SK-N-SH (cell line): Measurements from ENCODE around the gene CMYA5. TPM values are rescaled to one million over a fixed set of nuclear protein-coding genes. Genes with fewer than 3 reads are reported as not detected.

Experiments
- CTCF ChIA-PET: fragments of 300-600, 350-600 bp; formaldehyde crosslinking; extraction: SDS; loops from one replicate; lab custom pipeline; 2021; lab: Yijun Ruan, JAX
- POLR2A ChIA-PET: fragments of 350-600 bp; sonication (Branson Sonifier 250); formaldehyde crosslinking; extraction: SDS; loops from one replicate; lab custom pipeline; 2020; ENCODE audit warnings: antibody characterized with exemption, inconsistent platforms; lab: Yijun Ruan, JAX
- DNase-seq: peaks from one replicate; pipeline ENCODE4 v3.0.0; 2012
- H2AFZ ChIP-seq: fragments of 200-600 bp; sonication (generic); 2 replicates; pipeline ENCODE4 v1.8.1; 2016; ENCODE audit warnings: antibody characterized with exemption, mild to moderate bottlenecking, low read depth
- H3F3A ChIP-seq: fragments of 200-600 bp; sonication (generic); replicated peaks from 2 replicates; pipeline ENCODE3; 2016; ENCODE audit warnings: antibody characterized with exemption, mild to moderate bottlenecking; ENCODE audit not compliant: insufficient read depth
- H3K27ac ChIP-seq, 2 experiments: fragments of 200-500 bp in 1 of 2; fragments of 200-600 bp in 1 of 2; sonication (Bioruptor generic) in 1 of 2; sonication (generic), shearing (Covaris generic) in 1 of 2; 2 replicates each; pipeline versions ENCODE4 v1.5.1 to v1.6.1; 2014 to 2016; ENCODE audit warnings: low read depth in 2 of 2, inconsistent platforms in 1 of 2, low read length in 1 of 2, mild to moderate bottlenecking in 1 of 2, mixed read lengths in 1 of 2
- H3K27me3 ChIP-seq: fragments of 200-600 bp; sonication (generic), shearing (Covaris generic); 2 replicates; pipeline ENCODE4 v1.6.1; 2016; ENCODE audit warnings: mixed run types; ENCODE audit not compliant: insufficient read depth
- H3K36me3 ChIP-seq, 2 experiments: fragments of 200-500 bp in 1 of 2; fragments of 200-600 bp in 1 of 2; sonication (Bioruptor generic) in 1 of 2; sonication (generic) in 1 of 2; replicated peaks in 1 of 2; 2 replicates each; pipeline versions ENCODE3 to v1.5.1; 2014 to 2016; ENCODE audit warnings: low read length in 1 of 2, mild to moderate bottlenecking in 1 of 2; ENCODE audit not compliant: insufficient read depth in 2 of 2, control insufficient read depth in 1 of 2
- H3K4me1 ChIP-seq, 2 experiments: fragments of 200-500 bp in 1 of 2; fragments of 200-600 bp in 1 of 2; sonication (Bioruptor generic) in 1 of 2; sonication (generic), shearing (Covaris generic) in 1 of 2; 2 replicates each; pipeline versions ENCODE4 v1.5.1 to v1.6.1; 2014 to 2016; ENCODE audit warnings: low read depth in 1 of 2, low read length in 1 of 2, mixed run types in 1 of 2; ENCODE audit not compliant: insufficient read depth in 2 of 2, control insufficient read depth in 1 of 2
- H3K4me2 ChIP-seq: fragments of 200-600 bp; sonication (generic), shearing (Covaris generic); 2 replicates; pipeline ENCODE4 v1.6.1; 2017; ENCODE audit warnings: mixed run types
- H3K4me3 ChIP-seq, 2 experiments: fragments of 200-500 bp in 1 of 2; fragments of 200-600 bp in 1 of 2; sonication (Bioruptor generic) in 1 of 2; sonication (generic), shearing (Covaris generic) in 1 of 2; 2 replicates each; pipeline versions ENCODE4 v1.5.1 to v1.8.1; 2014 to 2016; ENCODE audit warnings: low read depth in 2 of 2, inconsistent platforms in 1 of 2, low read length in 1 of 2, mild to moderate bottlenecking in 1 of 2, mixed read lengths in 1 of 2, moderate library complexity in 1 of 2
- H3K79me2 ChIP-seq: fragments of 200-600 bp; sonication (generic); 2 replicates; pipeline ENCODE4 v1.8.1; 2017; ENCODE audit warnings: mild to moderate bottlenecking; ENCODE audit not compliant: insufficient read depth
- H3K9ac ChIP-seq: fragments of 200-600 bp; sonication (generic); 2 replicates; pipeline ENCODE4 v1.6.1; 2017; ENCODE audit warnings: mixed run types
- H3K9me2 ChIP-seq: fragments of 200-600 bp; sonication (generic); 2 replicates; pipeline ENCODE4 v1.6.1; 2017; ENCODE audit warnings: mixed run types
- H3K9me3 ChIP-seq: fragments of 200-600 bp; sonication (generic); 2 replicates; pipeline ENCODE4 v1.6.1; 2017; ENCODE audit warnings: mixed run types, mild to moderate bottlenecking, moderate library complexity
- H4K20me1 ChIP-seq: fragments of 200-600 bp; sonication (generic); 2 replicates; pipeline ENCODE4 v1.6.1; 2017; ENCODE audit warnings: mild to moderate bottlenecking, mixed run types; ENCODE audit not compliant: insufficient read depth
- EZH2phosphoT487 ChIP-seq: fragments of 200-600 bp; sonication (generic); IDR thresholded peaks from 2 replicates; pipeline ENCODE4 v1.6.1; 2017; ENCODE audit warnings: low read depth, mixed run types, mild to moderate bottlenecking, antibody characterized with exemption, moderate library complexity, borderline replicate concordance
- JUND ChIP-seq: IDR thresholded peaks from 2 replicates; pipeline ENCODE4 v1.4.0; 2012
- MEF2A ChIP-seq: IDR thresholded peaks from 2 replicates; pipeline ENCODE4 v1.4.0; 2012; ENCODE audit warnings: low read depth, borderline replicate concordance
- MXI1 ChIP-seq: IDR thresholded peaks from 2 replicates; pipeline ENCODE4 v1.6.1; 2012; ENCODE audit warnings: mild to moderate bottlenecking, low read depth, low read length, improper control_type of control experiment
- SIN3A ChIP-seq: IDR thresholded peaks from 2 replicates; pipeline ENCODE4 v1.6.1; 2012; ENCODE audit warnings: low read depth, mild to moderate bottlenecking, low read length, moderate library complexity, borderline replicate concordance
- TEAD4 ChIP-seq: IDR thresholded peaks from 2 replicates; pipeline ENCODE4 v1.4.0; 2012; ENCODE audit warnings: mild to moderate bottlenecking, borderline replicate concordance; ENCODE audit not compliant: insufficient read depth
- YY1 ChIP-seq: IDR thresholded peaks from 2 replicates; pipeline ENCODE4 v1.4.0; 2012; ENCODE audit warnings: low read depth, mild to moderate bottlenecking
- WGBS: methylation state at CpG from one replicate; pipeline ENCODE4 v1.1.6; 2017; ENCODE audit warnings: low lambda C conversion rate; 5-methylcytosine and 5-hydroxymethylcytosine counted together
- polyA plus RNA-seq, 3 experiments: library from polyadenylated mRNA; depleted of rRNA; stranded (reverse); fragments of >200 nt; gene quantifications; 2 replicates each; pipeline ENCODE4 v1.2.3, GENCODE V29; 2012
- TF ChIP-seq, protein P1 (sequence below): IDR thresholded peaks from 2 replicates; pipeline ENCODE4 v1.4.0; 2012; ENCODE audit warnings: low read depth, borderline replicate concordance
- TF ChIP-seq, protein P2 (sequence below): IDR thresholded peaks from 2 replicates; pipeline ENCODE4 v1.4.0; 2012; ENCODE audit warnings: low read depth
- TF ChIP-seq, protein P3 (sequence below): IDR thresholded peaks from 2 replicates; pipeline ENCODE4 v1.6.1; 2012; ENCODE audit warnings: mild to moderate bottlenecking, low read depth, low read length, moderate library complexity
- TF ChIP-seq, protein P4 (sequence below): fragments of 200-600 bp; sonication (generic); IDR thresholded peaks from 2 replicates; pipeline ENCODE4 v1.6.1; 2017; ENCODE audit warnings: antibody characterized with exemption, mild to moderate bottlenecking, moderate library complexity

Gene CMYA5
- polyA plus RNA-seq, 1 of the 3 experiments (the other 2 are of a cell fraction), result 0.12 TPM

DNA sequence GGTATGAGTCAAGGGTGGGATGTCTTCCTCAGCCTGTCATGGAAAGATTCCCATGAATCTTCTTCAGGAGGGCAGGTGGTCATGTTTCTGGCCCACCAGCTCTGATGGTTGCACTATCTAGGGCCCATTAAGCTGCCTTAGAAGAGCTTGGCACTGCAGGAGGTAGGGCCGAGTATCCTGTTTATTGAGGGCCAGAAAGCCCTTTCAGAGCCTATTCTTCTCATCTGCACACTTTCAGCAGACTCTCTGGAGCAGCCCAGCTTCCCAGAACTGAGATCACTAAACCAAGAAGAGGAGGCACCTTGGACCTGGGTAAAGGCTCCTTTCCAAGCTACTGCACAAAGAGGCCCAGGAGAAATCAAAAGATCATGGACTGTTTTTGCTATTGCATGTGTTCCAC lies 154.9 kb downstream of the CMYA5 start:
- Histone ChIP-seq H3K9ac (no peak overlapping the region), H3K4me2 (no peak overlapping the region)

More for the DNA sequence above, 154.9 kb downstream of the CMYA5 start:
- H3K79me2 ChIP-seq, result no peaks in the 10 kb centered on the region
- no peak overlapping the region for H3K4me3 ChIP-seq
- TF ChIP-seq, protein P1, sequence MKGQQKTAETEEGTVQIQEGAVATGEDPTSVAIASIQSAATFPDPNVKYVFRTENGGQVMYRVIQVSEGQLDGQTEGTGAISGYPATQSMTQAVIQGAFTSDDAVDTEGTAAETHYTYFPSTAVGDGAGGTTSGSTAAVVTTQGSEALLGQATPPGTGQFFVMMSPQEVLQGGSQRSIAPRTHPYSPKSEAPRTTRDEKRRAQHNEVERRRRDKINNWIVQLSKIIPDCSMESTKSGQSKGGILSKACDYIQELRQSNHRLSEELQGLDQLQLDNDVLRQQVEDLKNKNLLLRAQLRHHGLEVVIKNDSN, result no peak
- no peak for TF ChIP-seq SIN3A
- TF ChIP-seq, protein P2, sequence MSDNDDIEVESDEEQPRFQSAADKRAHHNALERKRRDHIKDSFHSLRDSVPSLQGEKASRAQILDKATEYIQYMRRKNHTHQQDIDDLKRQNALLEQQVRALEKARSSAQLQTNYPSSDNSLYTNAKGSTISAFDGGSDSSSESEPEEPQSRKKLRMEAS, result no peak
- TF ChIP-seq, protein P3, sequence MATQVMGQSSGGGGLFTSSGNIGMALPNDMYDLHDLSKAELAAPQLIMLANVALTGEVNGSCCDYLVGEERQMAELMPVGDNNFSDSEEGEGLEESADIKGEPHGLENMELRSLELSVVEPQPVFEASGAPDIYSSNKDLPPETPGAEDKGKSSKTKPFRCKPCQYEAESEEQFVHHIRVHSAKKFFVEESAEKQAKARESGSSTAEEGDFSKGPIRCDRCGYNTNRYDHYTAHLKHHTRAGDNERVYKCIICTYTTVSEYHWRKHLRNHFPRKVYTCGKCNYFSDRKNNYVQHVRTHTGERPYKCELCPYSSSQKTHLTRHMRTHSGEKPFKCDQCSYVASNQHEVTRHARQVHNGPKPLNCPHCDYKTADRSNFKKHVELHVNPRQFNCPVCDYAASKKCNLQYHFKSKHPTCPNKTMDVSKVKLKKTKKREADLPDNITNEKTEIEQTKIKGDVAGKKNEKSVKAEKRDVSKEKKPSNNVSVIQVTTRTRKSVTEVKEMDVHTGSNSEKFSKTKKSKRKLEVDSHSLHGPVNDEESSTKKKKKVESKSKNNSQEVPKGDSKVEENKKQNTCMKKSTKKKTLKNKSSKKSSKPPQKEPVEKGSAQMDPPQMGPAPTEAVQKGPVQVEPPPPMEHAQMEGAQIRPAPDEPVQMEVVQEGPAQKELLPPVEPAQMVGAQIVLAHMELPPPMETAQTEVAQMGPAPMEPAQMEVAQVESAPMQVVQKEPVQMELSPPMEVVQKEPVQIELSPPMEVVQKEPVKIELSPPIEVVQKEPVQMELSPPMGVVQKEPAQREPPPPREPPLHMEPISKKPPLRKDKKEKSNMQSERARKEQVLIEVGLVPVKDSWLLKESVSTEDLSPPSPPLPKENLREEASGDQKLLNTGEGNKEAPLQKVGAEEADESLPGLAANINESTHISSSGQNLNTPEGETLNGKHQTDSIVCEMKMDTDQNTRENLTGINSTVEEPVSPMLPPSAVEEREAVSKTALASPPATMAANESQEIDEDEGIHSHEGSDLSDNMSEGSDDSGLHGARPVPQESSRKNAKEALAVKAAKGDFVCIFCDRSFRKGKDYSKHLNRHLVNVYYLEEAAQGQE, result no peak
- no peak for TF ChIP-seq MXI1
- TF ChIP-seq JUND, result no peak
- TF ChIP-seq, protein P4, sequence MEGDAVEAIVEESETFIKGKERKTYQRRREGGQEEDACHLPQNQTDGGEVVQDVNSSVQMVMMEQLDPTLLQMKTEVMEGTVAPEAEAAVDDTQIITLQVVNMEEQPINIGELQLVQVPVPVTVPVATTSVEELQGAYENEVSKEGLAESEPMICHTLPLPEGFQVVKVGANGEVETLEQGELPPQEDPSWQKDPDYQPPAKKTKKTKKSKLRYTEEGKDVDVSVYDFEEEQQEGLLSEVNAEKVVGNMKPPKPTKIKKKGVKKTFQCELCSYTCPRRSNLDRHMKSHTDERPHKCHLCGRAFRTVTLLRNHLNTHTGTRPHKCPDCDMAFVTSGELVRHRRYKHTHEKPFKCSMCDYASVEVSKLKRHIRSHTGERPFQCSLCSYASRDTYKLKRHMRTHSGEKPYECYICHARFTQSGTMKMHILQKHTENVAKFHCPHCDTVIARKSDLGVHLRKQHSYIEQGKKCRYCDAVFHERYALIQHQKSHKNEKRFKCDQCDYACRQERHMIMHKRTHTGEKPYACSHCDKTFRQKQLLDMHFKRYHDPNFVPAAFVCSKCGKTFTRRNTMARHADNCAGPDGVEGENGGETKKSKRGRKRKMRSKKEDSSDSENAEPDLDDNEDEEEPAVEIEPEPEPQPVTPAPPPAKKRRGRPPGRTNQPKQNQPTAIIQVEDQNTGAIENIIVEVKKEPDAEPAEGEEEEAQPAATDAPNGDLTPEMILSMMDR, result no peak
- TF ChIP-seq MEF2A, result no peak
- TF ChIP-seq EZH2phosphoT487, result no peak
- no peak for TF ChIP-seq TEAD4
- no peak for TF ChIP-seq YY1
- no peaks in the 10 kb centered on the region for H3F3A ChIP-seq
- H4K20me1 ChIP-seq, result no peaks in the 10 kb centered on the region
- 33% methylated on average over 1 of the region's 1 CpG for WGBS
- H2AFZ ChIP-seq, result no peak overlapping the region
- no peak for DNase-seq
- no peaks in the 10 kb centered on the region for H3K9me3 ChIP-seq
- H3K4me1 ChIP-seq, result no peaks in the 10 kb centered on the region; a peak in 1 of 4 replicates
- POLR2A ChIA-PET, result no interaction called here
- H3K27me3 ChIP-seq, result peaks cover 4% of the 10 kb centered on the region; the same call in 1 of the 2 replicates
- CTCF ChIA-PET, result interaction anchor here (1.3 to 2.8 kb wide), 2 partner anchors 13 to 15 kb away, joined by 4 to 17 read pairs; no protein-coding TSS in a partner anchor
- no peaks in the 10 kb centered on the region for H3K36me3 ChIP-seq
- no peak overlapping the region for H3K27ac ChIP-seq
- no peaks in the 10 kb centered on the region for H3K9me2 ChIP-seq
